Esophagus (tissue), 2 donors: ENCODE results near the gene CTNNA2. TPM values are rescaled to one million over a fixed set of nuclear protein-coding genes. Genes with fewer than 3 reads are reported as not detected.

Experiments used
- H3K27ac ChIP-seq, 2 donors: one replicate each; pipeline ENCODE4 v1.5.1; 2013; ENCODE audit warnings: low read depth in 2 of 2, mild to moderate bottlenecking in 2 of 2, inconsistent platforms in 1 of 2, low read length in 1 of 2, moderate library complexity in 1 of 2
- H3K27me3 ChIP-seq, 2 donors: one replicate each; pipeline ENCODE4 v1.6.1; 2013; ENCODE audit warnings: low read length in 2 of 2, control low read depth in 1 of 2, mild to moderate bottlenecking in 1 of 2; ENCODE audit not compliant: insufficient read depth in 2 of 2, control insufficient read depth in 1 of 2
- H3K36me3 ChIP-seq, 2 donors: one replicate each; pipeline ENCODE4 v1.6.1; 2013; ENCODE audit warnings: low read length in 1 of 2; ENCODE audit not compliant: control insufficient read depth in 2 of 2, insufficient read depth in 2 of 2
- H3K4me1 ChIP-seq, 2 donors: one replicate each; pipeline ENCODE4 v1.6.1; 2013; ENCODE audit warnings: low read length in 1 of 2; ENCODE audit not compliant: control insufficient read depth in 2 of 2, insufficient read depth in 2 of 2
- H3K4me3 ChIP-seq, 2 donors: one replicate each; pipeline ENCODE4 v1.5.1; 2013; ENCODE audit warnings: low read length in 2 of 2, mild to moderate bottlenecking in 2 of 2, low read depth in 1 of 2, moderate library complexity in 1 of 2
- H3K9me3 ChIP-seq, 2 donors: one replicate each; pipeline ENCODE4 v1.6.1; 2013; ENCODE audit warnings: mild to moderate bottlenecking in 2 of 2, low read depth in 1 of 2, low read length in 1 of 2, moderate library complexity in 1 of 2; ENCODE audit not compliant: control insufficient read depth in 2 of 2, insufficient read depth in 1 of 2
- WGBS, 2 donors: extraction: QIAGEN DNeasy Blood & Tissue Kit; methylation state at CpG; one replicate each; pipeline ENCODE4 v1.1.7; 2013; 5-methylcytosine and 5-hydroxymethylcytosine counted together
- polyA plus RNA-seq, 2 donors: library from polyadenylated mRNA; stranded (reverse); fragments of 200-250 nt; gene quantifications; one replicate each; pipeline ENCODE4 v1.2.3, GENCODE V29; 2013
- donor health status: healthy with polysubstance abuse.
- donor health status: Bipolar disorder and iron deficiency.

Gene CTNNA2
- polyA plus RNA-seq, 2 donors: 0.02 TPM; not detected in 1

DNA sequence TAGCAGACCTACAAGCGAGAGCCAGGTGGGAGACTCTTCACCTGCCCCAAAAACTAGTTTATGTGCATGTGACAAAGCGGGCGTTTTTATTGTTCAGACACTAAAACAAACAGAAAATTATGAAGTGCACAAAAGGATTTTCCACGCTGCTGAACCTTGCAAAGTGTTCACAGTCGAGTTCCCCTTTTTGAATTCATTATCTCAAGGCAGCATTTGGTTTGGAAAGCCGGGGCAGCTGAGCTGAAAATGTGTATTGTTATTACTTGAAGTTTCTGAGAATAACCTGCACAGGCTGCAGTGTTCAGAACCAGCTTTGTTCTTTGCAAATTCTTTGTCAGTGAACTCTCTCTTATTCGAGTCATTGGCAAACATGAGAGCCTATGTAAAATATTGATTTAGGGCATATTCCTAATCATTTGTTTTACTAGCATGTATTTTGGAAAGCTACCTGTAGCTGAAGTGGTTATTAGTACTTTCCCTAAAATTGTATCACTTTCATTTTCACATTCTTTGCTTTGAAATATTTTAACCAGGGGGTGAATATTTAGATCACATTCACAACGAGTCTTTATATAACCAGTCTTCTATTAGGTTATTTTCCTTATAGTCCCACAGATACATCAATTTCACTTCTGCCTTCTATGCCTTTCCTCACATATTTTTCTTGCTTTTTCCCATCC lies 732.2 kb downstream of the CTNNA2 start:
- Histone ChIP-seq H3K27ac (no peak overlapping the region), H3K4me1 (no peaks in the 10 kb centered on the region), H3K9me3 (no peaks in the 10 kb centered on the region), H3K36me3 (no peaks in the 10 kb centered on the region), H3K4me3 (no peak overlapping the region), H3K27me3 (no peaks in the 10 kb centered on the region)
- 43 to 50% methylated on average over 8 of the region's 8 CpGs for WGBS, 2 donors

- H3K4me3 ChIP-seq: no peak overlapping the region
- no peaks in the 10 kb centered on the region for H3K36me3 ChIP-seq
- H3K27me3 ChIP-seq: no peaks in the 10 kb centered on the region
- H3K27ac ChIP-seq: no peak overlapping the region
- 97 to 100% methylated on average over 1 of the region's 1 CpG for WGBS, 2 donors
- no peaks in the 10 kb centered on the region for H3K9me3 ChIP-seq
- no peaks in the 10 kb centered on the region for H3K4me1 ChIP-seq
Observed at GRCh38 chr2:80246534-80246933, 733.7 kb downstream of the CTNNA2 start.

DNA sequence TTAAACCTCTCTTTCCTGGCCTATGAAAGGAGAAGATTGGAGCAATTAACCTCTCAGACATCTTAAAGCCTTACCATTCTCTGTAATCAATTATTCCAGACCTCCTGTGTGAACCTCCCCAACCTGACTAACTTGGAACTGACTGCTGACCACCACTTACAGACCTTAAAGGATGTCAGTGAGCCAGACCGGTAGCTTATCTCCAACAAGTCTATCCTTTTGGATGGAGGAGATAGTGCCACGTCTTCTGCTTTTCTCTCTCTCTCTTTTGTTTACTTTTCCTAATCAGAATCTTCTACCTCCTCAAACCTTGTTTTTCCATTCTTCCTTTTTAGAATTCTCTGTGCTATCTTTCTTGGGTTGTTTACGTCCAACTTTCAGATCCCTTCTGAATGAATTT lies 734.5 kb downstream of the CTNNA2 start:
- WGBS, 2 donors: 78 to 79% methylated on average over 3 of the region's 3 CpGs
- H3K4me1 ChIP-seq: no peaks in the 10 kb centered on the region
- no peak overlapping the region for H3K27ac ChIP-seq
- no peak overlapping the region for H3K4me3 ChIP-seq
- no peaks in the 10 kb centered on the region for H3K9me3 ChIP-seq
- H3K27me3 ChIP-seq: no peaks in the 10 kb centered on the region
- no peaks in the 10 kb centered on the region for H3K36me3 ChIP-seq

- no peak overlapping the region for H3K4me3 ChIP-seq
- no peaks in the 10 kb centered on the region for H3K9me3 ChIP-seq
- no peaks in the 10 kb centered on the region for H3K27me3 ChIP-seq
- WGBS, 2 donors: 67% methylated on average over 3 of the region's 3 CpGs
- H3K4me1 ChIP-seq: no peaks in the 10 kb centered on the region
- H3K36me3 ChIP-seq: no peaks in the 10 kb centered on the region
- no peak overlapping the region for H3K27ac ChIP-seq
Observed at GRCh38 chr2:80248146-80248545, 735.3 kb downstream of the CTNNA2 start.

DNA sequence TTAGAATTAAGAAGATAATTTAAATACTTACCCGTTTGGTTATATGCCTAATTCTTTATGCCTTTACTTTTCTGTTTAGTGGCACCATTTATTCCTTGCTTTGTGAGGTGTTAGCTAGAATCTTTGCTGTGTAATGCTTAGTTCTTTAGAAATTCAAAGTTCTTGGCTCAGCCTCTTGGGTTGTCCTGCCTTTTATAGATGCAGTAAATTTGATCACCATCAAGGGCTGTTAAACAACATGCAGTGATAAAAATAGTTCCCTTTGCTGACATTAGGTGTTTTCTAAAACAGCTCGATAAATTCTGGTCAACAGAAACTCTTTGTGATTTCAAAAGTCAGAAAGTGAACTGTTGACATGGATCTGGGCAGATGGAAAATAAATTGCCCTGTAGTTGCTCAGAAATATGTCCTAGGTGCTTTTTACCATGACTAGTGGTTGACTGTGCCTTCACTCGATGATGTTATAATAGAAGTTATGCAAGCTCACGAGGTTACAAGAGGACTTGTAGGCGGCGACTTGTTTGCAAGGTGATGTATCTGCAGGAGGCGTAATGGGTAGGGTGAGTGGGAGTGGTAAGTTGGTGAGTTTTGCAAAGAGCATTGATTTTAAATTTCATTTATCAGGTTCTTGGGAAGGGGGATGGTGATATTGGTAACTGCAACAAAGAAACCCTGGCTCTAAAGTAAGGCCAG lies 739.6 kb downstream of the CTNNA2 start:
- Histone ChIP-seq H3K27ac (no peak overlapping the region), H3K9me3 (no peaks in the 10 kb centered on the region), H3K27me3 (no peaks in the 10 kb centered on the region), H3K4me3 (no peak overlapping the region), H3K36me3 (no peaks in the 10 kb centered on the region), H3K4me1 (no peaks in the 10 kb centered on the region)
- WGBS, 2 donors: 81 to 87% methylated on average over 7 of the region's 7 CpGs

GRCh38 chr2:80255918-80256781 lies 743.3 kb downstream of the CTNNA2 start:
- Histone ChIP-seq H3K4me3 (no peak overlapping the region), H3K4me1 (no peaks in the 10 kb centered on the region), H3K27me3 (no peaks in the 10 kb centered on the region), H3K9me3 (no peaks in the 10 kb centered on the region), H3K27ac (no peak overlapping the region), H3K36me3 (no peaks in the 10 kb centered on the region)
- 65 to 69% methylated on average over 9 of the region's 9 CpGs for WGBS, 2 donors

- 71 to 72% methylated on average over 3 of the region's 3 CpGs for WGBS, 2 donors
- no peaks in the 10 kb centered on the region for H3K27me3 ChIP-seq
- no peak overlapping the region for H3K27ac ChIP-seq
- H3K4me3 ChIP-seq: no peak overlapping the region
- no peaks in the 10 kb centered on the region for H3K9me3 ChIP-seq
- H3K36me3 ChIP-seq: no peaks in the 10 kb centered on the region
- H3K4me1 ChIP-seq: no peaks in the 10 kb centered on the region
Observed at GRCh38 chr2:80256782-80257167, 743.9 kb downstream of the CTNNA2 start.

- no peaks in the 10 kb centered on the region for H3K36me3 ChIP-seq
- H3K27ac ChIP-seq: no peak overlapping the region
- no peaks in the 10 kb centered on the region for H3K27me3 ChIP-seq
- WGBS, 2 donors: 91 to 93% methylated on average over 4 of the region's 4 CpGs
- H3K9me3 ChIP-seq: no peaks in the 10 kb centered on the region
- no peaks in the 10 kb centered on the region for H3K4me1 ChIP-seq
- no peak overlapping the region for H3K4me3 ChIP-seq
Observed at GRCh38 chr2:80257450-80257849, 744.6 kb downstream of the CTNNA2 start.

DNA sequence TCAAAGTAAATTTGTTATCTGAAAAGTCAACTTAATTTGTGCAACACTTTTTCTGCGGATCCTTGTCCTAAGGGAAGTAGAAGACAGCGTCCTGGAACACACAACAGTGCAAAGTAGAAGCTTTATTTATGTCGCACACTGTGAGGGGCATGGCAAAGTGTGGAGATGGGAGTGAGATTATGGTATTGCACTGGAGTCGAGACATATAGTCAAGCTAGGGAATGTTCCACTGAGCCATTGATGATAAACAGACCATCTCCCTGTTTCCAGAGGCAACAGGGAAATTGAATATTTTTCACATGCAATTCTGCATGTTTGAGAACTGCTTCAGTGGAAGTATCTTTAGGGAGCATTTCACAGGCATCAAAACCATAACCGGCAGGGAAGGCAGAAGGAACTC lies 745.5 kb downstream of the CTNNA2 start:
- 84 to 85% methylated on average over 5 of the region's 5 CpGs for WGBS, 2 donors

More for the DNA sequence above, 745.5 kb downstream of the CTNNA2 start:
- Histone ChIP-seq H3K36me3 (no peaks in the 10 kb centered on the region), H3K4me1 (no peaks in the 10 kb centered on the region), H3K9me3 (no peaks in the 10 kb centered on the region), H3K27ac (no peak overlapping the region), H3K27me3 (no peaks in the 10 kb centered on the region), H3K4me3 (no peak overlapping the region)
